ENCODE data around the gene MIP.

GRCh38 chr12:56420411-56420810, 34.0 kb downstream of the MIP start:
- TF ChIP-seq POLR2A (IDR thresholded peaks at IDR 0.05), result no peak
- TF ChIP-seq CTCF (IDR thresholded peaks at IDR 0.05), result no peak
- TF ChIP-seq POLR2AphosphoS5 (IDR thresholded peaks at IDR 0.05), result no peak
- TF ChIP-seq EP300 (IDR thresholded peaks at IDR 0.05), result no peak
